Gastrocnemius medialis (tissue), 4 donors: ENCODE measurements around the gene TMED10.

Source experiments
- POLR2A ChIP-seq, 2 donors: fragments of 450-650 bp; IDR thresholded peaks; one replicate each; pipeline ENCODE4 v1.6.1; 2017; ENCODE audit warnings: antibody characterized with exemption in 2 of 2, mild to moderate bottlenecking in 2 of 2, moderate library complexity in 2 of 2
- TF ChIP-seq, protein P1 (sequence below), 5 experiments: fragments of 450-650 bp in 3 of 5; fragments of 200-600 bp in 2 of 5; sonication (generic) in 2 of 5; IDR thresholded peaks in 4 of 5; conservative IDR thresholded peaks in 1 of 5; 1 replicate in 4 of 5; 2 replicates in 1 of 5; pipeline ENCODE4 v1.5.1; 2016 to 2019; ENCODE audit warnings: antibody characterized with exemption in 5 of 5, mild to moderate bottlenecking in 3 of 5, moderate library complexity in 3 of 5

GRCh38 chr14:75221797-75222196, 45.4 kb upstream of the TMED10 start:
- no peak for TF ChIP-seq POLR2A (IDR thresholded peaks at IDR 0.05)
- TF ChIP-seq, protein P1, sequence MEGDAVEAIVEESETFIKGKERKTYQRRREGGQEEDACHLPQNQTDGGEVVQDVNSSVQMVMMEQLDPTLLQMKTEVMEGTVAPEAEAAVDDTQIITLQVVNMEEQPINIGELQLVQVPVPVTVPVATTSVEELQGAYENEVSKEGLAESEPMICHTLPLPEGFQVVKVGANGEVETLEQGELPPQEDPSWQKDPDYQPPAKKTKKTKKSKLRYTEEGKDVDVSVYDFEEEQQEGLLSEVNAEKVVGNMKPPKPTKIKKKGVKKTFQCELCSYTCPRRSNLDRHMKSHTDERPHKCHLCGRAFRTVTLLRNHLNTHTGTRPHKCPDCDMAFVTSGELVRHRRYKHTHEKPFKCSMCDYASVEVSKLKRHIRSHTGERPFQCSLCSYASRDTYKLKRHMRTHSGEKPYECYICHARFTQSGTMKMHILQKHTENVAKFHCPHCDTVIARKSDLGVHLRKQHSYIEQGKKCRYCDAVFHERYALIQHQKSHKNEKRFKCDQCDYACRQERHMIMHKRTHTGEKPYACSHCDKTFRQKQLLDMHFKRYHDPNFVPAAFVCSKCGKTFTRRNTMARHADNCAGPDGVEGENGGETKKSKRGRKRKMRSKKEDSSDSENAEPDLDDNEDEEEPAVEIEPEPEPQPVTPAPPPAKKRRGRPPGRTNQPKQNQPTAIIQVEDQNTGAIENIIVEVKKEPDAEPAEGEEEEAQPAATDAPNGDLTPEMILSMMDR (IDR thresholded peaks at IDR 0.05 in 4 of 5, conservative IDR thresholded peaks at IDR 0.05 in 1 of 5) = no peak
